Mammary epithelial cell (primary cell): ENCODE results near the gene TMEM131.

Source experiments
- CTCF ChIP-seq, 2 donors: IDR thresholded peaks in 1 of 2; conservative IDR thresholded peaks in 1 of 2; 2 replicates each; pipeline ENCODE4 v1.5.1; 2011 to 2012; ENCODE audit warnings: inconsistent platforms in 2 of 2, low read length in 2 of 2, mild to moderate bottlenecking in 2 of 2, control low read depth in 1 of 2, low read depth in 1 of 2; ENCODE audit not compliant: insufficient read depth in 1 of 2; ENCODE audit errors: extremely low read depth in 1 of 2
- EZH2 ChIP-seq: IDR thresholded peaks from 2 replicates; pipeline ENCODE4 v1.6.1; 2012; ENCODE audit warnings: low read length, inconsistent platforms, borderline replicate concordance

- no peak for TF ChIP-seq CTCF (conservative IDR thresholded peaks at IDR 0.05 in 1 of 2, IDR thresholded peaks at IDR 0.05 in 1 of 2; ENCODE audit: extremely low read depth in 1 of 2, insufficient read depth in 1 of 2, low read depth in 1 of 2, low read length in 2 of 2)
- no peak for TF ChIP-seq EZH2
Measured at GRCh38 chr2:97706708-97707345, 288.9 kb downstream of the TMEM131 start.
